Measurements from ENCODE around the gene EFHD2.

EFHD2 gene, protein sequence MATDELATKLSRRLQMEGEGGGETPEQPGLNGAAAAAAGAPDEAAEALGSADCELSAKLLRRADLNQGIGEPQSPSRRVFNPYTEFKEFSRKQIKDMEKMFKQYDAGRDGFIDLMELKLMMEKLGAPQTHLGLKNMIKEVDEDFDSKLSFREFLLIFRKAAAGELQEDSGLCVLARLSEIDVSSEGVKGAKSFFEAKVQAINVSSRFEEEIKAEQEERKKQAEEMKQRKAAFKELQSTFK

DNA sequence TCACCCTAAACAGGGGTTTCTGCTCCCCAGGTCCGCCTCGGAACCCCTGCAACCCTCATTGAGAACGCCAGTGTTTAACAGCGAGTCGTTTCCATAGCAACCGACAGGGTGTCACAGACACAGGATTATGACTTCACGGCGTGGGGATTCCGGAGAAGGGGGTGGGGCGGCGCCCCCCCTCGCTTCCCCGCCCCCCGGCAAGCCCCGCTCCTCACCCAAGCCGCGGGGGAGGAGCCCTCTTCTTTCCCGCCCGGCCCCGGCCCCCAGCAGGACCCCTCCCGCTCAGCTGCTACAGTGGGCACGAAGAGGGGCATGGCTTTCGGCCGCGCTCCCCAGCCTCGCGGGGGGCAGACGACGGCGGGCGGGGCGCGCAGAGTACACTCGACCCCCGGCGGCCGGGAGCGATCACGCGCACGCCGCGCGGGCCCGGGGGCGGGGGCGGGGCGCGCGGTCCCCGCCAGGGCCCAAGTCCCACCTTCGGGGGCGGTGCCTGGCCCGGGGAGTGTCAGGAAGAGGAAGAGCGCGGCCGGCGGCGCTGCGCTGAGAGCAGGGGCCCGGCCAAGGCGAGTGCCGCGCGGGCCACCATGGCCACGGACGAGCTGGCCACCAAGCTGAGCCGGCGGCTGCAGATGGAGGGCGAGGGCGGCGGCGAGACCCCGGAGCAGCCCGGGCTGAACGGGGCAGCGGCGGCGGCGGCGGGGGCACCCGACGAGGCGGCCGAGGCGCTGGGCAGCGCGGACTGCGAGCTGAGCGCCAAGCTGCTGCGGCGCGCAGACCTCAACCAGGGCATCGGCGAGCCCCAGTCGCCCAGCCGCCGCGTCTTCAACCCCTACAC lies at the start of gene EFHD2:
EFHD2 (plus strand) TSS at position 501 of the 835 bp plus-strand sequence; CDS start at position 585, 84 bp downstream.
- TF ChIP-seq, protein P1, sequence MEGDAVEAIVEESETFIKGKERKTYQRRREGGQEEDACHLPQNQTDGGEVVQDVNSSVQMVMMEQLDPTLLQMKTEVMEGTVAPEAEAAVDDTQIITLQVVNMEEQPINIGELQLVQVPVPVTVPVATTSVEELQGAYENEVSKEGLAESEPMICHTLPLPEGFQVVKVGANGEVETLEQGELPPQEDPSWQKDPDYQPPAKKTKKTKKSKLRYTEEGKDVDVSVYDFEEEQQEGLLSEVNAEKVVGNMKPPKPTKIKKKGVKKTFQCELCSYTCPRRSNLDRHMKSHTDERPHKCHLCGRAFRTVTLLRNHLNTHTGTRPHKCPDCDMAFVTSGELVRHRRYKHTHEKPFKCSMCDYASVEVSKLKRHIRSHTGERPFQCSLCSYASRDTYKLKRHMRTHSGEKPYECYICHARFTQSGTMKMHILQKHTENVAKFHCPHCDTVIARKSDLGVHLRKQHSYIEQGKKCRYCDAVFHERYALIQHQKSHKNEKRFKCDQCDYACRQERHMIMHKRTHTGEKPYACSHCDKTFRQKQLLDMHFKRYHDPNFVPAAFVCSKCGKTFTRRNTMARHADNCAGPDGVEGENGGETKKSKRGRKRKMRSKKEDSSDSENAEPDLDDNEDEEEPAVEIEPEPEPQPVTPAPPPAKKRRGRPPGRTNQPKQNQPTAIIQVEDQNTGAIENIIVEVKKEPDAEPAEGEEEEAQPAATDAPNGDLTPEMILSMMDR (IDR thresholded peaks at IDR 0.05; ENCODE audit: low read depth, low read length, missing control alignments): no peak
- H3K4me3 ChIP-seq (ENCODE audit: low read depth, low read length): peak within 1 kb of the TSS; percentile 90
- no peak for DNase-seq (ENCODE audit: low read depth)

DNA sequence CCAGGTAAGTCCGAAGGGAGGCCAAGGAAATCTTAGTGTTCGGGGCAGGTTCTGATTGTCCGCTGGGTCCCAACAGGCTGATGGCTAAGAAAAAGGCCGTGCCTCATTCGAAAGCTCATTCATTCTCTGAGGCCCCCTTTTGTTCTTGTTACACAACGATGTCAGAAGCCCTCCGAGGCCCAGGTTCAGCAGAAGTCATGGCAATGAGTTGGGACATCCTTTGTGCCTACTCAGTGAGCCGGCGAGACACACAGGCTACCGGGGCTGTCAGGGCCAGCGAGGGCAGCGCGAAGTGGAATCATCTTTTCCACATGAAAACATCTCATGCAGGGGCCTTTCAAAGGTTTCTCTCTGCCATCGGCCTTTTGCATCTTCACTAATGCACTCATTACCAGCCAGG lies 49.0 kb upstream of the EFHD2 start:
- no peak overlapping the region for H3K4me3 ChIP-seq (ENCODE audit: low read depth, low read length)
- TF ChIP-seq, protein P1 (IDR thresholded peaks at IDR 0.05; ENCODE audit: low read depth, low read length, missing control alignments): no peak
- no peak for DNase-seq (ENCODE audit: low read depth)

DNA sequence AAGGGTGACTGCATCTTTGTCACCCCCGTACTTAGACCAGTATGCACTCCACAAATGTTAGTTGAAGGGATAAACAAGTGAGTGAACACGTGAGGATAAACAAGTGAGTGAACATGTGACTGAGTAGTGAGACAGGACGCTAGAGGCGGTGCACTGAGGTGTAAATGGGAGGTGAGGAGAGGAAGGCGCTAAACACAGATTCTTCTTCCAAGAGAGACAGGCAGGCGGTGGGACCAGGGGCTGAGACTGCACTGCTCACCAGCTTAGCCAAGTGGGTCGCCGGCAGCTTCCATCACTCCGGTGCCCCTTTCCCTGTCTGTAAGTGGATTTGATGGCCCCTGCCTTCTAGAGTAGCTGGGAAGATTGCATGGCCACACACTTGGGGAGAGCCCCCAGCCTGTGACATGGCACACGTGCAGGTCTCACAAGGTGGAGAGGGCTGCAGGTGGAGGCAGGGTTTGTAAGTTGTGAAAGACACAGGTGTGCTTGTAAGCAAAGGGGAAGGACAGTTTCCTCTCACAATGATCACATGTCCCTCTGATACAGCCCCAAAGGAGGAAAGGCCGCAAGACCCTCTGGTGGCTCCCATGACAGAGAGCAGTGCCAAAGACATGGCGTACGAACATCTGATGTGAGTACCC lies 47.5 kb upstream of the EFHD2 start:
- TF ChIP-seq, protein P1 (IDR thresholded peaks at IDR 0.05; ENCODE audit: low read depth, low read length, missing control alignments): no peak
- DNase-seq (ENCODE audit: low read depth): no peak
- H3K4me3 ChIP-seq (ENCODE audit: low read depth, low read length): no peak overlapping the region

DNA sequence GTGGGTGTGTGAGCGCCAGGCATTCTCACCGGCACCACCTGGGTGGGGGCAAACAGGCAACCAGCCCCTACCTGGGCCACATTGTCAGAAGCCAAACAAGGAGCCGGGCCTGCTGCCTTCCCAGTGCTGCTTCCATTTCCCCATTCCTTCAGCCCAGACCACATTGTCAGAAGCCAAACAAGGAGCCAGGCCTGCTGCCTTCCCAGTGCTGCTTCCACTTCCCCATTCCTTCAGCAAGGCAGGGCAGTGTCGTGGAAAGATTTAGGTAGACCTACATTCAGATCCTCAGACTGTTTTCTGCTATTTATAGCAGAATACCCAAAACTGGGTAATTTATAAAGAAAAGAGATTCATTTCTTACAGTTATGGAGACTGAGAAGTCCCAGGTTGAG lies 47.0 kb upstream of the EFHD2 start:
- H3K4me3 ChIP-seq (ENCODE audit: low read depth, low read length): no peak overlapping the region
- TF ChIP-seq, protein P1 (IDR thresholded peaks at IDR 0.05; ENCODE audit: low read depth, low read length, missing control alignments): no peak
- DNase-seq (ENCODE audit: low read depth): no peak

DNA sequence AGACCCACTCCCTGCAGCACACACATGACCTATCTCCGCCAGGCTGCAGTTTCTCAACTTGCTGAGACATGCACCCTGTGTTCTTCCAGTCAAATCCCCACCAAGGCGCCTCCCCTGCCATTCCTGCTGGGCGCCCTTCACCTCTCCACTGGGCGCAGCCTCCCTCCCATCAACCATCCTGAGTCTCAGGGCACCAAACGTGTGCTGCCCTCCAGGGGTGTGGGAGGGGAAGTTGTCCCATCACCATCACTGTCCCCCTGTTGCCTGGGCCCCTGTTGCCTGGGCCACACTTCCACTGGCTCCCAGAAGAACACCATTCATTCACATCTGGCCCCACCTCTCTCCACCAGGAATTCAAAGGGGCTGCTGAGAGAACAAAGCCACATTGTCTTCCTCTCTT lies 44.9 kb upstream of the EFHD2 start:
- TF ChIP-seq, protein P1 (IDR thresholded peaks at IDR 0.05; ENCODE audit: low read depth, low read length, missing control alignments): peak; percentile 27
- no peak for DNase-seq (ENCODE audit: low read depth)
- no peak overlapping the region for H3K4me3 ChIP-seq (ENCODE audit: low read depth, low read length)

DNA sequence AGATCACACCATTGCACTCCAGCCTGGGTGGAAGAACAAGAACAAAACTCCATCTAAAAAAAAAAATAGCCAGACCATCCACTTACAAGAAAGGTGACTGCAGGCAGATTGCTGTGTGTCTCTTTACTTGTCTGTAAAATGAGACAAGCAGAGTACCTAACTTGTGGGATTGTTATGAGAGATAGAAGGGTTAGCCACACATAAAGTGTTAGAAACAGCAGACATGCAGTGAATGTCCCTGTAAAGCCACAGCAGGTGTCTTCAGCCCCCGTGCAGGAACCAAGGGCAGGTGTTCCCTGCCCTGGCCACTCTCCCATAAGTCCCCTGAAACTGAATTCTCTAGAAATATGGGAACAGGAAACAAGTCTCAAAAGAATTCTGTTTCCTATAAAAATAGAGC lies 40.8 kb upstream of the EFHD2 start:
- TF ChIP-seq, protein P1 (IDR thresholded peaks at IDR 0.05; ENCODE audit: low read depth, low read length, missing control alignments): no peak
- DNase-seq (ENCODE audit: low read depth): no peak
- no peak overlapping the region for H3K4me3 ChIP-seq (ENCODE audit: low read depth, low read length)

Data from GM12864 (cell line).